DMS53 (cell line): ENCODE data around the gene NDRG4.

Experiments
- DNase-seq: peaks from one replicate; lab custom pipeline; 2025; lab: John Stamatoyannopoulos, UW

Gene NDRG4, protein sequence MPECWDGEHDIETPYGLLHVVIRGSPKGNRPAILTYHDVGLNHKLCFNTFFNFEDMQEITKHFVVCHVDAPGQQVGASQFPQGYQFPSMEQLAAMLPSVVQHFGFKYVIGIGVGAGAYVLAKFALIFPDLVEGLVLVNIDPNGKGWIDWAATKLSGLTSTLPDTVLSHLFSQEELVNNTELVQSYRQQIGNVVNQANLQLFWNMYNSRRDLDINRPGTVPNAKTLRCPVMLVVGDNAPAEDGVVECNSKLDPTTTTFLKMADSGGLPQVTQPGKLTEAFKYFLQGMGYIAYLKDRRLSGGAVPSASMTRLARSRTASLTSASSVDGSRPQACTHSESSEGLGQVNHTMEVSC

DNA sequence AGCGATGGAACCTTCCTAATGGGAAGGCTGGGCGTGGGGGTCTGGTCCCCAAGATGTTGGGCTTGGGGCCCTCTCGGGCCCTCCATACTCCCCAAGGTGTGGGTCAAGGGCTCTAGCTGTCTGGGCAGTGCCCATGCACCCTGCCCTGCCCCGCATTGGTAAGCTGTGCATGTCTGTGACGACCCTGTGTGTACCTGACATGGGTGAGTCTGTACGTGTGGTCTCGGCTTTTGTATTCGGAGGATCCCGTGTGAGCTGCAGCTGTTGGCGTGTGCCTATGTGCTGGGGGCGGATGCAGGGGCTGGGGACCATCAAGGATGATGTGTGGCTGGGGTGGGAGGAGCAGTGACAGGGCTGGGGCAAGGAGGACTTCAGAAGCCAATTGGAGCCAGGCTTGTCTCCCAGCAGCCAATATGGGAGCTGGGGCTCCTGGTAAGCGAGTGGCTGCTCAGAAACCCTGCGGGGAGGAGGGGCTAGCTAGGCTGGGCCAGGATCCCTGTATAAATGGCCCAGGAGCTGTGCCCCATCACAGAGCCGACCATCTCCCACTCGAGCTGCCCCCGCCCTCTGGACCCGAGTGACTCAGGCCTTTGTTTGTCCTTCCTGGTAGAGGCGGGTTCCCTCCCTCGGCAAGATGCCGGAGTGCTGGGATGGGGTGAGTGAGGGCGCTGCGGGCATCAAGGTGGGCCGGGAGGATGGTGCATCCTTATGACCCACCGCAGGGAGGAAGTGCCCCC lies at the start of gene NDRG4:
Gene NDRG4 (plus strand): TSS at position 529 of the 737 bp plus-strand sequence. CDS start 106 bp downstream, at position 635.
- peak; percentile 96 for DNase-seq

DNA sequence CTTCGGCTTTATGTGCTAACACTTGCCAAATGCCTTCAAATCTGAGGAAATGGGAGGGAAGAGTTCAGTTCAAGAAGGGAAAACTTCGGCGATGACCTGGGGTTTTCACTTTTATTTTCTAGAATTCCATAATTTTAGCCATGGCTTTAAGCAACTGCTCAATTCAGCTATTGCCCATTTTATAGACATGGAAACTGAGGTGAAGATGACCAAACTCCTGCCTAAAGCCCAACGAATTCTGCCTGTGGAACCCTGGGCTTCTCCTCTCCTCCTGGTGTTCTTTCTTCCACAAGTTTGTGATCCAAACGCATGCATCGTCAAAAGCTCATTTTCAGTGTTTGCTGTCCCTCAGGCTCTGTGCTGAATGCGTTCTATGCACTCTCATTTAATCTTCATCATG lies 49.4 kb upstream of the NDRG4 start:
- no peak for DNase-seq

DNA sequence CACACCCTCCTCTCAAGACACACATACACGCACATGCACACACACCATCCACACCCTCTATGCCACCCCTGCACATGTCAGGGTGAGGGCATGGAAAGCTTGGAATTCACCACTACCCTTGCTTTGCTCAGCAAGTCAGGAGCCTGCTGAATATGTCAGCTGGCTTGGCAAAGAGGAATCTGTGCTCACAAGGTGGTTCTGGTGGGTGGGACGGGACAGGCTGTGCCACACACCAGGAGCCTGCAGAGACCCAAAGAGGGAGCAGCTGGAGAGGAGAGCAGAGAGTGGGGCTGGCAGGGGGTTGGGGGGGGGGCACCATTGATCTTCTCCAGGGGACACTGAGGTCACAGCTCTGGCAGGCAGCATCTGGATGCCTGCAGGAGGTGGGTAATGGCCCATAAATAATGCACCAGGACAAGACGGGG lies 48.7 kb upstream of the NDRG4 start:
- no peak for DNase-seq

DNA sequence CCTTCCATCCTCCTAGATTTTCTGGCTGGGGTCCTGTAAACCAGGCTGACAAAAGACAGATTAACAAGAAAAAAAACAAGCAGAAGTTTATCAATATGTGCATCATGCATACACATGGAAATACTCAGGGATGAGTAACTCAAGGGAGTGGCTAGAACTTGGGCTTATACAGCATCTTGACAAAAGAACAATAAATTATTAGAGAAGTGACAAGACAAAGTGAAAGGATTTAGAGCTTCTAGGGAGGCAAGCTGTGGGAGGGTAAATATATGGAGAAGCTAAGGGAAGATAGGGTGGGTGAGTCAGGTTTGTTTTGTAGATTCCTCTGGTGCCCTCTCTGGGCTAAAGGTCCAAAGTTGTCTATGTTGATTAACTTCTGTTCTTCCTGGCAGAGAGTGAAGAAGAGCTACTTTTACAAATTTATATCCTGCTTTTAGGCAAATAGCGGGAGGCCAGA lies 48.0 kb upstream of the NDRG4 start:
- no peak for DNase-seq

DNA sequence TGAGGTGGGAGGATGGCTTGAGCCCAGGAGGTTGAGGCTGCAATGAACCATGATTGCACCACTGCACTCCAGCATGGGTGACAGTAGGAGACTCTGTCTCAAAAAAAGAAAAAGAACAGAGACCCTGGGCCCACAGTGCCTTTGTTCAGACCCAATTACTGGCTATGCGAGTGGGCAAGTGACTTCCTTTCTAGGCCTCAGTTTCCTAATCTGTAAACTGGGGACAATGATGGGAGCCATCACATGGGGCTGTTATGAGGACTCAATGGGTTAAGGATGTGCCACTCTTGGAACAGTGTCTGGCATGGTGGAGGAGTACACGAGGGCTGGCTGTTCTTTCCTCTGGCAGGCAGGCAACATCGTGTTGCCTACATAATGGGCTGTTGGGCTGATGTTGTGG lies 47.3 kb upstream of the NDRG4 start:
- DNase-seq = no peak

DNA sequence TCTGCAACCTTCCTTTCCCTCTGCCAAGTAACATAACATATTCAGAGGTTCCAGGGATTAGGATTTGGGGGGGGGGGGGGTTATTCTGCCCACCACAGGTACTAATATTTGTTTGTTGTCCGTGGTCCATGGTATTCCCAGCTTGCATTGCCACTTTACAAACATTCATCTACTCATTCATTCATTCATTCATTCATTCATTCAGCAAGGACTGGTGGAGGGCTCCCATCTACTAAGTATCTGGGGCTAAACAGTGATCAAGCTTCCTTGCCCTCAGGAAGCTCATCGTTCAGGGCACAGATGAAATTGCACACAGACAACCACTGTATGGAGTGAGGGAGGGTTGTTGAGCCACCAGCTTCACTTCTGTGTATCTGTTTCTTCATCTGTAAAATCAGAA lies 45.8 kb upstream of the NDRG4 start:
- no peak for DNase-seq

DNA sequence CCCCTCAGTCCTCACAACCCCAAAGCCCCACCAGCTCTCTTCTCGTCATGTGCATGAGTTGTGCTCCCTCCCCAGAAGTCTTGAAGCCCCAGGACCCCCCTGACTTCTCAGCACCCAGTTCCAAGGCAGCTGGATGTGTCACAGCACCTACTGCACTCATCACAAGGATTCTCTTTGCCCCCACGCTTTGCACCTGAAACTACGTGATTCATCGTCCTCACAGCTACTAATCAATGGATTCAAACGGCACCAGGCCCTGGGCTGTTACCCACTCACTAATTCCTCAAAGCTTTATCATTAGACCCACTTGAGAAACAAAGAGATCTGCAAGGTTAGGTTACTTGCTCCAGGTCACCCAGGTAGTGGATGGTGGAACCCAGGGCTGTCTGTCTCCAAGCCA lies 45.1 kb upstream of the NDRG4 start:
- no peak for DNase-seq

DNA sequence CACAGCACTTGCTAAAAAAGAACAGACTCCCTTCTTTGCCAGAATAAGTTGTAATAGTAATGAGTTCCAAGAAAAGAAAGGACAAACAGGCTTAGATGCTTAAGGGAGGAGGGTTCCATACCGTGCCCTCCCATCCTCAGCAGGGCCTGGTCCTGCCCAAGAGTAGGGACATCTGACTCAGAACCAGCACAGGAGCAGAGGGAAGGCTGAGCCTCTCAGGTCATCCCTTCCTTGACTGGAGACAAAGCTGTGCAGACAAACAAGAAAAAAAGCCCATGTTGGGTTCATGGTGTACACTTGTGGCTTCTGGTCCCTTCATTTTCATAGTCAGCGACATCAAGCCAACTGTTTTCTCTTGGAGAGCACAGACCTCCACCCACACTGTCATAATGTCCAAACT lies 44.2 kb upstream of the NDRG4 start:
- no peak for DNase-seq

DNA sequence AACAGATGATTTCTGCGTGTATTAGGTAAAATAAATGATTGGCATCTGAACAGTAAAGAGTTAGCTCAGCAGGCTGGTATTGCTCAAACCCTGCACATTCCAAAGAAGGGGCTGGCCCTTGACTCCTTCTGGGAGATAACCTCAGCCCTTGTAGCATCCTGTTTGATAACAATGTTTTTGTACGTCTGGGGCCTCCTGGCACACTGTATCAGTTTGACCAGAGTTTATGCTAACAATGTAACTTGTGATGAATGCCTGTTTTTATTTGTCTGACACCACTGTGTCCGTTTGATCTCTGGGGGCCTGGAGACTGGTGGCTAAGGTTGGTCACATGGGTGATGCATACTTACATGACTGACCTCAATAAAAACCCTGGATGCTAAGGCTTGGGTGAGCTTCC lies 43.8 kb upstream of the NDRG4 start:
- no peak for DNase-seq

DNA sequence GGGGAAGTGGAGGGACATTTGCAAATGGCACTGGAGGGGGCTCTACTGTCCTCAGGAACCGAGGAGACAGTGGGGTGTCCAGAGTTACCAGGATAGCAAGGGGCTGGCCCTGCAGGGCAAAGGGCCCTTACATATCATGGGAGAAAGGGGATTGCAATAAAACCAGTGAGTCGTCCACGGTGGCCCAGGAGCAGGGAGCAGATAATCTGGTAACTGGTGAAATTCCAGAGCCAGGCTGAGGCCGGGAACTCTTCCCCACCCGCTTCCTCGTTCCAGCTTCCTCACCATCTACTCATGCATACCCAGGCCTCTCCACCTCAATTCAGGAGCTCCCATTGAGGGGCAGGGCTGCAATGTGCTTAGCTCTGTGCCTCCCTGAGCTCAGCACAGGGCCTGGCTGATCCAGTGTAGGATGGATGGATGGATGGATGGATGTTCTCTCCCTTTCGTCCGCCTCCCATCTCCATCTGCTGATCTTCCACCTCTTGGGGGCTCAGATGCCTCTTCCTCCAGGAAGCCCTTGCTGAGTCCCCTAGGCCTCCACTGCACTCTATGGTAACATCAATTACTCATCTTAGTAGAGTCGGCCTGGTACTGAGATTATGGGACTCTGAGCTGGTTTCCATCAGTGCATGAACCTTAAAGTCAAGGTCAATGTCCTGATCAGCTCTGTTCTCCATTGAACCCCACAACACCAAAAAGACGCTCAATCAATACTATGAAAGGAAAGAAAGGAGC lies 41.2 kb upstream of the NDRG4 start:
- DNase-seq = no peak

DNA sequence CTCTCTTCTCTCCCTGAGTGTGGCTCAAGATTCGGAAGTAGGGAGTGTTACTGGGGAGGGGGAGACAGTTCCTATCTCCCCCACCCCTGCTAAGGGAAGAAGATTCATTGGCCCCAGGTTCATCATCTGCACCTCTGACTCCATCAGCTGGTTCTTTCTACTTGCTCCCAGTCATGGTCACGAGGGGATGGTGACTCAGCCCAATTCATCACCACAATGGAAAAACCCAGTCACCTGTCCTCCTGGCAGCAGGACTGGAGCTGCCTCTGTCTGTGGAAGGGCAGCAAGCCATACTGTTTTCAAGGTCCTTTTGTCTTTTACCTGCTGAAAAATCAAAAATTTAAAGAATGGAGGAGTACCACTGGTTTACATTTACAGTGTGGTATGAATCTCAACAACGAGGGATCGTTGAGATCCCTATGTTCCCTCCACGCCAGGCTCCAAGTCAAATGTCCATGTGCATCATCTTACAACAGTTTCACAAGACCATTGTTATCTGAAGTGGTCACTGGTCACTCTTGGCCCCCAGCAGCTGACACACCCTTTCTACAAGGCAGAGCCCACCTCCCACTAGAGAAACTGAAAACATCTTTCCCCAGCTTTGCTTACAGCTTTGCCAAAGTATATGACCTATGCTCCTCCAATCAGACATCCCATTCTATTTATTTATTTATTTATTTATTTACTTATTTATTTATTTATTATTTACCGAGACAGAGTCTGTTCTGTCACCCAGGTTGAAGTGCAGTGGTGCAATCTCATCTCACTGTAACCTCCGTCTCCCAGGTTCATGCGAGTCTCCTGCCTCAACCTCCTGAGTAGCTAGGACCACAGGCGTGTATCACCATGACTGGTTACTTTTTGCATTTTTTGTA lies 40.4 kb upstream of the NDRG4 start:
- peak; percentile 74 for DNase-seq

DNA sequence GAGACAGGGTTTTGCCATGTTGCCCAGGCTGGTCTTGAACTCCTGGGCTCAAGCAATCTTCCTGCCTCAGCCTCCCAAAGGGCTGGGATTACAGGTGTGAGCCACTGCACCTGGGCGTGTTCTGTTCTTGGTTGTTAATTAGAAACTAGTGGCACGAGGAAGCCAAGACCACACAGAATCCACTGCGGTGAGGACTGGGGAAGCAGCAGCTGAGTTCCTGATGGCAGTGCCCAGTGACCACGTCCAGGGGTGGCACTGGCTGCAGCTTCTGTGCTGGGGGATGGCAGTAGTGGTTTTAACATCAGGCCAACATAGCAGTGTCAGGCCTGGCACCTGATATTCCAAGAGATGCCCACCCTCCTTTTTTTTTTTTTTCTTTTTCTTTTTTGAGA lies 39.7 kb upstream of the NDRG4 start:
- DNase-seq = no peak

DNA sequence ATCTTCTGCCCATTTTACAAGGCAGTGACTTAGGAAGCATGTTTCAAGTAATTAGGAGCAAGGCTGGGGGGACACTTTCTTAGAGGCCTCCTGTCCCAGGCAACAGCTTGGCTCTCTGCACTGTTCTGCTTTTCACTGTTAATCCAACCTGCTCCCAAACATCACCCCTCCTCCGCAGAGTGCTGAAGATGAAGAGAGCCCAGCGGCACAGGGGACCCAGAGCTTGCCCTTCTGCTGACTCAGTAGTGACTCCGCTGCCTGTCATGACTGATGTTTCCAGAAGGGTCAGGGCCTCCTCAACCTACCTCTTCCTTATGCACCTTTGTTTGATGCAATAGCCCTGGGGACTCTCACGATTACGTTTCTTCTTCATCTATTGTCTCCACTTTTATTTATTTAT lies 38.9 kb upstream of the NDRG4 start:
- DNase-seq = no peak

DNA sequence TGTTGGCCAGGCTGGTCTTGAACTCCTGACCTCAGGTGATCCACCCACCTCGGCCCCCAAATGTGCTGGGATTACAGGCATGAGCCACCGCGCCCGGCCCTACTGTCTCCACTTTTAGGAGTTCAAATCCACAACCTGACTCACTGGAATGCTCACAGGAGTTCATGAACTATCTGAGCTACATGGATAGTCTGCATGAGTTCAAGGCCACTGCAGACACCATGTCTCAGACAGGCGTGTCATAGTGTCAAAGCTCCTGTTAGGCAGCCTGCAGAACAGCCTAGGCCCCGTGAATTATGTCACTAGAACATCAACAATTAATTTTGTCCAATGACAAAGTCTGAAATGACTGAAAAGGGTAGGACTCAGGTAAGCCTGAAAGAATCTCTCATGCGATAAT lies 38.3 kb upstream of the NDRG4 start:
- DNase-seq = no peak

DNA sequence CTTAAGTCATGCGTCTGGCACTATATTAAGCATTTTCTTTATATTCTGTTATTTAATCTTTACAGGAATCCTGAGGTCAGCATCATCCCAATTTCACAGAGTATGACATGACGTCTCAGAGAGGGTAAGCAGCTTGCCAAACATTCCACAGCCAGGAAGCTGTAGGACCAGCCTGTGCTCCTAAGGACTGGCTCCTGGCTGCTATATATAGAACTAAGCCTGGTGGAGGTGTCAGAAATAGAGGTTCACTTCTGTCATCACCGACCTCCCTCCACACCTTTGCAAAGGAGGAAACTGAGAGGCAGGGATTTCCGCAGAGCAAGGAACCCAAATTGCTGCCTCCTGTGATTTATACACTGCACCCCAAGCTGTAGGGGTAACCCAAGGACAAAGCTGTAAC lies 37.9 kb upstream of the NDRG4 start:
- DNase-seq = no peak

DNA sequence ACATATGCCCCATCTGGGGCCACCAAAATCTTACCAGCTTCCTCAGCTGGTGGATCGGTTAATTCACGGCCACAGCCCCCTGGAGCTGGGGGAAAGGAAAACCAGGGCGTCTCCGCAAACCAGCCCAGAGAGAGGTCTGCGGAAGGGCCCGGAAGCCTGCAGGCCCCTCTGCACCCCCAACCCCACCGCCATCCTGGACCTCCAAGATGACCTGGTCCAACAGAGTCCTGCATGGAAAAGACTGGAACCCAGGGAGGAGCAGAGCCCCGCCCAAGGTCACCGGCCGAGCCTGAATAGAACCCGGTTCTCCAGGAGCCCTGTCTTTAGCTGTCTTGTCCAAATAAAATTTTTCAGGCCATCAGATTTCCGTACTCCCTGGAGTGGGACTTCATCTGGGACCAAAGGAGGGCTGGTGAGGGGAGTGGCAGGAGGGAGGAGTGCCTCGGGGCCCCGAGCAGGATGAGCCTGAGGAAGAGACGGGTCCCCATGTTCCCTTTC lies 37.4 kb upstream of the NDRG4 start:
- DNase-seq = no peak

DNA sequence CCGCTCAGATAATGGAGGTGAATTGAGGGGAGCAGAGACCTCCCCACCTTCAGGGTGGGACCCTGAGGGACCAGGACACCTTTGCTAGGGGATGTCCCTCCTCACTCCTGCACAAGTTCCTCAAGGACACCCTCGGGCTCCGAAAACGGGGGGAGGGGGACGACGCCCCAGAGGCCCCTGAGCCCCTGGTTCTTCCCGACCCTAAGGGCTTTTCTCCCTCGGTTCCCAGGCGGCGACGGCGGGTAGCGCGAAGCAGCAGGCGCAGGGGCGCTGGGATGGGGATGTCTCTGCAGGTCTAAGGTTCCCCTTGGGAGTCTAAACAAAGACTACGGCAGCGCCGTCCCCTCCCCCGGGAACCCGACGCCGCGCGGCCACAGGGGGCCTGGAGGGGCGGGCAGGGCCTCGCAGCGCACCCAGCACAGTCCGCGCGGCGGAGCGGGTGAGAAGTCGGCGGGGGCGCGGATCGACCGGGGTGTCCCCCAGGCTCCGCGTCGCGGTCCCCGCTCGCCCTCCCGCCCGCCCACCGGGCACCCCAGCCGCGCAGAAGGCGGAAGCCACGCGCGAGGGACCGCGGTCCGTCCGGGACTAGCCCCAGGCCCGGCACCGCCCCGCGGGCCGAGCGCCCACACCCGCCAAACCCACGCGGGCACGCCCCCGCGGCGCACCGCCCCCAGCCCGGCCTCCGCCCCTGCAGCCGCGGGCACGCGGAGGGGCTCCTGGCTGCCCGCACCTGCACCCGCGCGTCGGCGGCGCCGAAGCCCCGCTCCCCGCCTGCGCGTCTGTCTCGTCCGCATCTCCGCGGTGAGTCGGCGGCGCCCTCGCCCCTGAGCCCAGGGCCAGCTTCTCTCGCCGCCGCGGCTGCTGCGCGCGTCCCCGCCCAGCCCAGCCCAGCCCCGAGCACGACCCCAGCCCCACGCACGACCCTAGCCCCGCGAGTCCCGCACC lies 36.7 kb upstream of the NDRG4 start:
- peak; percentile 41 for DNase-seq

DNA sequence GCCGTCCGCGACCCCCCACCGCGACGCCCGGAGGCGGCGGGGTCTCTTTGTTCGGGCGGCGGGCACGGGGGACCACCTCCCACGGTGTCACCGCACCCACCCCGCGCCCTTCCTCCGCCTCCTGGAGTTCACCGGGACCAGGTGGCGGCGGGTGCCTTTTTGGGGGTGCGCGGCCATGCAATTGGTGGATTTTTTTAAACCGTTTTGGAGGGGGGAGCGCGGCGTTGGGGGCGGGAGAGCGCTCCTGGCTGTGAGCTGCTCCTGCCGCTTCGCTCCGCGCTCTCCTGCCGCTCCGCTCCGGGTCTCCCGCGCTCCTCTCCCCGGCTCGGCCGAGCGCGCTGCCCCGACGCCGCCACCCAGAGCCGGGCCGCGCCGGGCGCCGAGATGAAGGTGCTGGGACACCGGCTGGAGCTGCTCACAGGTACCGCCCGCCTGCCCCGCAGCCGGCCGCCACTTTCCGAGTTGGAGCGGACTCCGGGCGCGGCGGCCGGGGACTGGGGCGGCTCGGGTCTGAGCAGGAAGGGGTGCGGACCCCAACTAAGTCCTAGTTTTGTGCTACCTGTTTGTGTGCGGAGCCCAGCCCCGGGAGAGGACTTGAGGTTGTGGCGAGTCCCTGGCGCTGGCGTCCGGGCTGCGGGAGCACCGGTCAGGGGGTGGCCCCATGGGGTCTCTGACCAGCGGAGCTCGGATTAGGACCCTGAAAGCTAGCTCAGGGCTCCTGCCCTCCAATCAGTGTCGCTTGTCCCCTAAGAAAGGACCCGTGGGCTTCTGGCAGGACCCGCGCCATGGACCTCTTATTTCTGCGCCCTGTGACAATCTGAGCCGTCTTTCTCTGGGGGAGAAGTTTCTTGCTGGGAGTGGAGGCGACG lies 35.7 kb upstream of the NDRG4 start:
- peak; percentile 59 for DNase-seq

DNA sequence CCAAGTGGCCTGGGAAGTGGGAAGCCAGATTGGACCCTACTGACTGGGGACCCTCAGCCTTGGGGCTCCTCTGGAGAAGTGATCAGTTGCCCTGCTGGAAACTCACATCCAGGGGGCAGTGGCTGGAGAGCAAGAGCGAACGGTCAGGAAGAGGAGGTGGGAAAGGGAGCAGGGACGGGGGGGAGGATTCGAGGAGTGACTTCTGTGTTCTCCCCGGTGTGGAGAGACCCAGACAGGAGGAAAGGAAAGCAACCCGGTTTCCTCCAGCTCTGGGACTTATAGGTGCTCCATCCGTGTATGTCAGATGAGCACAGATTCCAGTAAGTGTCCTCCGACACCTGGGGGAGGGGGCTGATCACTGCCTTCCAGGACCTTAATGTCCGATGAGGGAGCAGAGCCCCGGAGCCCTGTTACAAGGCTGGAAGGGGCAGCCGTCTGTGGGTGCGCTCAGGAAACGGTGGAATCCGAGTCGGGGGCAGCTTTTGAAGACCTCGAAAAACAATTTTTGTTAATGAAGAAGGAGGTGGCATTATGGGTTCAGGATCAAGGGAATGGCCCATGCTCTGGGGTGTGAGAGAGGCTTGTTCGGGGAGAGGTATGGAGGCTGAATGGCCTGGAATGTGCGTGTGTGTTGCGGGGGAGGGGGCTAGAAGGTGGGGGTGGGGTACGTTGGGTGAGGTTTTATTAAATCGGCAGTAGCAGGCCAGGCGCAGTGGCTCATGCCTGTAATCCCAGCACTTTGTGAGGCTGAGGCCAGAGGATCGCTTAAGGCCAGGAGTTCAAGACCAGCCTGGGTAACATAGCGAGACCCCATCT lies 34.8 kb upstream of the NDRG4 start:
- DNase-seq = peak; percentile 26
